H1 (cell line): ENCODE results near the gene NF1. TPM values are rescaled to one million over a fixed set of nuclear protein-coding genes. Genes with fewer than 3 reads are reported as not detected.

ENCODE experiments used
- CTCF ChIA-PET: fragments of 300-600 bp; sonication (Branson Sonifier 250); formaldehyde crosslinking; loops from one replicate; lab custom pipeline; 2021; ENCODE audit not compliant: partially characterized antibody; lab: Charles Lee
- POLR2A ChIA-PET: fragments of 300-600 bp; sonication (Branson Sonifier 250); formaldehyde crosslinking; loops from one replicate; lab custom pipeline; 2021; ENCODE audit warnings: inconsistent platforms; ENCODE audit not compliant: partially characterized antibody; lab: Charles Lee
- DNase-seq, 2 experiments: peaks; one replicate each; pipeline versions ENCODE4 v3.0.0 to v3.0.0-alpha.2; 2010 to 2022; ENCODE audit warnings: low spot score in 2 of 2, low read depth in 1 of 2, mixed read lengths in 1 of 2
- FAIRE-seq: peaks from 2 replicates; lab custom pipeline; 2011; peaks lifted over from hg19 to GRCh38; lab: Jason Lieb, UNC
- H2AFZ ChIP-seq: 2 replicates; pipeline ENCODE4 v1.8.1; 2012; ENCODE audit warnings: low read length, inconsistent platforms
- H2AK5ac ChIP-seq: 2 replicates; pipeline ENCODE4 v1.6.1; 2013; ENCODE audit warnings: low read depth, low read length
- H2BK120ac ChIP-seq: replicated peaks from 2 replicates; pipeline ENCODE3; 2013; ENCODE audit warnings: low read depth, low read length, inconsistent platforms
- H2BK12ac ChIP-seq: 2 replicates; pipeline ENCODE4 v1.6.1; 2013; ENCODE audit warnings: low read depth, low read length
- H2BK15ac ChIP-seq: 2 replicates; pipeline ENCODE4 v1.6.1; 2013; ENCODE audit warnings: low read length
- H2BK20ac ChIP-seq: 2 replicates; pipeline ENCODE4 v1.6.1; 2013; ENCODE audit warnings: low read length
- H2BK5ac ChIP-seq: 2 replicates; pipeline ENCODE4 v1.6.1; 2013; ENCODE audit warnings: low read depth, low read length
- H3K14ac ChIP-seq: 2 replicates; pipeline ENCODE4 v1.6.1; 2013; ENCODE audit warnings: inconsistent platforms; ENCODE audit not compliant: insufficient read length
- H3K18ac ChIP-seq: 2 replicates; pipeline ENCODE4 v1.6.1; 2013; ENCODE audit warnings: low read length; ENCODE audit errors: extremely low read depth
- H3K23ac ChIP-seq: 2 replicates; pipeline ENCODE4 v1.6.1; 2013; ENCODE audit warnings: inconsistent platforms; ENCODE audit not compliant: insufficient read length
- H3K23me2 ChIP-seq: 2 replicates; pipeline ENCODE4 v1.6.1; 2013; ENCODE audit warnings: low read depth, low read length
- H3K27ac ChIP-seq: 2 replicates; pipeline ENCODE4 v1.6.1; 2011; ENCODE audit warnings: low read depth, low read length, inconsistent platforms
- H3K27me3 ChIP-seq, 4 experiments: replicated peaks in 1 of 4; 1 replicate in 1 of 4; 2 replicates in 3 of 4; pipeline versions ENCODE4 v1.6.1 to v1.8.1; 2011 to 2013; ENCODE audit warnings: low read length in 3 of 4, mild to moderate bottlenecking in 3 of 4, inconsistent platforms in 2 of 4, mixed read lengths in 2 of 4, moderate library complexity in 1 of 4; ENCODE audit not compliant: control insufficient read depth in 3 of 4, insufficient read depth in 3 of 4; ENCODE audit errors: extremely low read depth in 1 of 4
- H3K36me3 ChIP-seq, 4 experiments: 2 replicates each; pipeline versions ENCODE4 v1.6.1 to v1.8.1; 2011 to 2013; ENCODE audit warnings: mild to moderate bottlenecking in 4 of 4, low read length in 3 of 4, moderate library complexity in 2 of 4, control low read depth in 1 of 4, inconsistent platforms in 1 of 4; ENCODE audit not compliant: insufficient read depth in 4 of 4, control insufficient read depth in 2 of 4
- H3K4ac ChIP-seq: replicated peaks from 2 replicates; pipeline ENCODE3; 2013; ENCODE audit warnings: low read length, low read depth, mixed read lengths, inconsistent platforms; ENCODE audit not compliant: insufficient read length
- H3K4me1 ChIP-seq, 4 experiments: replicated peaks in 1 of 4; 1 replicate in 1 of 4; 2 replicates in 3 of 4; pipeline versions ENCODE4 v1.6.1 to v1.8.1; 2011 to 2013; ENCODE audit warnings: low read length in 3 of 4, inconsistent platforms in 2 of 4, mixed read lengths in 1 of 4; ENCODE audit not compliant: insufficient read depth in 4 of 4, control insufficient read depth in 3 of 4
- H3K4me2 ChIP-seq, 2 experiments: 2 replicates each; pipeline versions ENCODE4 v1.6.1 to v1.8.1; 2011 to 2013; ENCODE audit warnings: low read depth in 2 of 2, low read length in 2 of 2, control low read depth in 1 of 2, inconsistent platforms in 1 of 2, mild to moderate bottlenecking in 1 of 2; ENCODE audit not compliant: insufficient read depth in 1 of 2
- H3K4me3 ChIP-seq, 4 experiments: fragments of 200-600, 300-600 bp in 1 of 4; sonication (generic), shearing (Covaris generic), sonication (Bioruptor Twin) in 1 of 4; 2 replicates each; pipeline versions ENCODE4 v1.5.1 to v1.8.1; 2011 to 2016; ENCODE audit warnings: low read length in 4 of 4, low read depth in 3 of 4, control low read depth in 2 of 4, inconsistent platforms in 2 of 4, mild to moderate bottlenecking in 2 of 4, mixed read lengths in 1 of 4, moderate library complexity in 1 of 4; ENCODE audit not compliant: insufficient read depth in 2 of 4; ENCODE audit errors: extremely low read depth in 1 of 4
- H3K56ac ChIP-seq: replicated peaks from 2 replicates; pipeline ENCODE3; 2013; ENCODE audit warnings: low read depth, mild to moderate bottlenecking, mixed read lengths, low read length, inconsistent platforms; ENCODE audit not compliant: insufficient read length
- H3K79me1 ChIP-seq: 2 replicates; pipeline ENCODE4 v1.6.1; 2013; ENCODE audit warnings: low read depth, low read length, control low read depth
- H3K79me2 ChIP-seq, 2 experiments: 2 replicates each; pipeline versions ENCODE4 v1.6.1 to v1.8.1; 2012 to 2013; ENCODE audit warnings: low read length in 2 of 2, mild to moderate bottlenecking in 2 of 2, inconsistent platforms in 1 of 2; ENCODE audit not compliant: insufficient read depth in 2 of 2, control insufficient read depth in 1 of 2
- H3K9ac ChIP-seq, 4 experiments: replicated peaks in 1 of 4; 1 replicate in 1 of 4; 2 replicates in 3 of 4; pipeline versions ENCODE4 v1.6.1 to v1.8.1; 2011 to 2013; ENCODE audit warnings: low read depth in 3 of 4, low read length in 3 of 4, control low read depth in 2 of 4, mild to moderate bottlenecking in 2 of 4, moderate library complexity in 2 of 4, inconsistent platforms in 1 of 4; ENCODE audit errors: extremely low read depth in 1 of 4
- H3K9me3 ChIP-seq, 2 experiments: 2 replicates each; pipeline versions ENCODE4 v1.6.1 to v1.8.1; 2012 to 2013; ENCODE audit warnings: mild to moderate bottlenecking in 2 of 2, moderate library complexity in 2 of 2, control low read depth in 1 of 2, inconsistent platforms in 1 of 2, low read depth in 1 of 2, low read length in 1 of 2, mixed read lengths in 1 of 2; ENCODE audit not compliant: insufficient read depth in 2 of 2
- H4K20me1 ChIP-seq, 2 experiments: replicated peaks in 1 of 2; 2 replicates each; pipeline versions ENCODE3 to v1.8.1; 2011 to 2013; ENCODE audit warnings: inconsistent platforms in 2 of 2, low read length in 2 of 2, mild to moderate bottlenecking in 1 of 2; ENCODE audit not compliant: insufficient read depth in 2 of 2, control insufficient read depth in 1 of 2
- H4K5ac ChIP-seq: 2 replicates; pipeline ENCODE4 v1.6.1; 2013; ENCODE audit warnings: low read length, low read depth, mixed read lengths, inconsistent platforms; ENCODE audit not compliant: insufficient read length
- H4K8ac ChIP-seq: 2 replicates; pipeline ENCODE4 v1.8.0; 2013; ENCODE audit warnings: mild to moderate bottlenecking, moderate library complexity, low read length, inconsistent platforms; ENCODE audit not compliant: insufficient read depth; ENCODE audit errors: extremely low read depth
- H4K91ac ChIP-seq: replicated peaks from 2 replicates; pipeline ENCODE3; 2013; ENCODE audit warnings: low read length, mixed read lengths, inconsistent platforms; ENCODE audit not compliant: insufficient read length
- GTF2F1 ChIP-seq: IDR thresholded peaks from 2 replicates; pipeline ENCODE4 v1.6.1; 2012; ENCODE audit warnings: low read depth, low read length, improper control_type of control experiment, borderline replicate concordance
- HDAC6 ChIP-seq: IDR thresholded peaks from one replicate; pipeline ENCODE4 v1.7.1; 2012; ENCODE audit warnings: low read depth, mild to moderate bottlenecking, inconsistent platforms, low read length, moderate library complexity
- JUN ChIP-seq: IDR thresholded peaks from 2 replicates; pipeline ENCODE4 v1.6.1; 2011; ENCODE audit warnings: low read depth, mild to moderate bottlenecking, improper control_type of control experiment, low read length
- PHF8 ChIP-seq: fragments of 200-600 bp; sonication (generic); conservative IDR thresholded peaks from 2 replicates; pipeline ENCODE4 v1.7.1; 2012; ENCODE audit warnings: low read depth, mild to moderate bottlenecking, inconsistent platforms, low read length, moderate library complexity
- SIRT6 ChIP-seq: IDR thresholded peaks from one replicate; pipeline ENCODE4 v1.7.1; 2012; ENCODE audit warnings: low read length, inconsistent platforms
- SRF ChIP-seq: IDR thresholded peaks from 2 replicates; pipeline ENCODE4 v1.6.1; 2011; ENCODE audit warnings: mild to moderate bottlenecking, low read depth, low read length, moderate library complexity
- YY1 ChIP-seq: IDR thresholded peaks from 2 replicates; pipeline ENCODE4 v1.6.1; 2011; ENCODE audit warnings: low read depth, mild to moderate bottlenecking, low read length
- WGBS, 2 experiments: shearing (Covaris generic) in 1 of 2; methylation state at CpG; one replicate each; pipeline versions ENCODE4 v1.1.6 to v1.1.7; 2013 to 2015; ENCODE audit warnings: low lambda C conversion rate in 2 of 2, mixed read lengths in 2 of 2, inconsistent platforms in 1 of 2, low coverage in 1 of 2, missing lambda C conversion rate in 1 of 2; ENCODE audit not compliant: insufficient replicate concordance in 2 of 2, insufficient coverage in 1 of 2, insufficient read length in 1 of 2; ENCODE audit errors: extremely low coverage in 1 of 2, missing lambda C conversion rate in 1 of 2; 5-methylcytosine and 5-hydroxymethylcytosine counted together
- polyA plus RNA-seq, 7 experiments: library from polyadenylated mRNA; depleted of rRNA in 3 of 7; stranded (reverse) in 5 of 7; unstranded in 2 of 7; fragments of >200 nt in 5 of 7; fragments of 200-250 nt in 2 of 7; gene quantifications; 1 replicate in 5 of 7; 2 replicates in 1 of 7; 4 replicates in 1 of 7; pipeline versions ENCODE4 v1.2.1 to v1.2.3, GENCODE V29; 2011 to 2013; ENCODE audit warnings: missing spikeins in 2 of 7, mixed read lengths in 2 of 7
- total RNA-seq: library from RNA; stranded (reverse); fragmentation: NEBNext Ultra II Directional; extraction: Animal tissue kit (Norgen Biotek cat#: 25700); gene quantifications from 2 replicates; pipeline ENCODE4 v1.2.1, GENCODE V29; 2021

NF1 gene
- total and polyA plus RNA-seq, 2 of the 8 experiments (the other 6 are each of a cell fraction or from before 2014, with no cell fraction given) = 19.3 to 29.6 TPM

- H3K4ac ChIP-seq = no peak overlapping the region
- DNase-seq (no peak), FAIRE-seq (no peak)
- no peak overlapping the region for H3K18ac ChIP-seq
- no peak overlapping the region for H4K5ac ChIP-seq
- H3K27me3 ChIP-seq = no peaks in the 10 kb centered on the region
- H3K79me2 ChIP-seq = no peaks in the 10 kb centered on the region
- H3K27ac ChIP-seq = no peak overlapping the region
- H4K20me1 ChIP-seq = no peaks in the 10 kb centered on the region
- no peak overlapping the region for H4K8ac ChIP-seq
- no peaks in the 10 kb centered on the region for H3K4me1 ChIP-seq
- H2AK5ac ChIP-seq = no peak overlapping the region
- H3K56ac ChIP-seq = no peak overlapping the region
- no peak overlapping the region for H2BK20ac ChIP-seq
- TF ChIP-seq SIRT6 = no peak
- TF ChIP-seq HDAC6 = no peak
- no peak for TF ChIP-seq YY1
- TF ChIP-seq JUN = no peak
- TF ChIP-seq PHF8 = no peak
- no peak for TF ChIP-seq GTF2F1
- no peak for TF ChIP-seq SRF
- H2BK5ac ChIP-seq = no peak overlapping the region
- H3K36me3 ChIP-seq = no peaks in the 10 kb centered on the region
- no peaks in the 10 kb centered on the region for H3K9me3 ChIP-seq
- no peak overlapping the region for H3K4me2 ChIP-seq
- H3K4me3 ChIP-seq = no peak overlapping the region
- ChIA-PET POLR2A (no interaction called here), CTCF (no interaction called here)
- H2AFZ ChIP-seq = no peak overlapping the region
- no peak overlapping the region for H2BK120ac ChIP-seq
- no peak overlapping the region for H3K23ac ChIP-seq
- H3K79me1 ChIP-seq = no peaks in the 10 kb centered on the region
- peaks cover 1% of the 10 kb centered on the region; the same call in 1 of the 2 replicates for H3K23me2 ChIP-seq
- no peak overlapping the region for H2BK15ac ChIP-seq
- no peak overlapping the region for H4K91ac ChIP-seq
- H2BK12ac ChIP-seq = no peak overlapping the region
- no peak overlapping the region for H3K9ac ChIP-seq
- H3K14ac ChIP-seq = no peak overlapping the region
- WGBS, 2 experiments = 82% methylated on average over 5 of the region's 5 CpGs; no CpG with 5 or more reads in 1 of the 2 experiments
These were observed 213.9 kb downstream of the NF1 start for GRCh38 chr17:31308372-31309334.
